ENCODE data around the gene MYRFL.

DNA sequence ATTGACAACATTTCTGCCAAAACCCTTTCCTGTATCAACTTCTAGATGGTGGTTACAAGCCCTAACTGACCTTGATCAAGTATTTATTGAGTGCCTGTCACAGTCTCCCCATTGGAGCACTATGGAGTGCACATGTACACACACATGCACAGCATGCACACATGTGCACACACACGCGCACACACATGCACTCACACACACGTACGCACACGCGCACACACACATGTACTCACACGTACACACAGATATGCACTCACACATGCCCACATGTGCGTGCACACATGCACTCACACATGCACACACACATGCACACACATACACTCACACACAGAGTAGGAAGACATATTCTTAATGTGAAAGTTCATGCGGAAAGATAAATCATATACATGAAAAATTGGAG lies 43.7 kb downstream of the MYRFL start:
- TF ChIP-seq POLR2A (IDR thresholded peaks at IDR 0.05): no peak
- TF ChIP-seq, protein P1, sequence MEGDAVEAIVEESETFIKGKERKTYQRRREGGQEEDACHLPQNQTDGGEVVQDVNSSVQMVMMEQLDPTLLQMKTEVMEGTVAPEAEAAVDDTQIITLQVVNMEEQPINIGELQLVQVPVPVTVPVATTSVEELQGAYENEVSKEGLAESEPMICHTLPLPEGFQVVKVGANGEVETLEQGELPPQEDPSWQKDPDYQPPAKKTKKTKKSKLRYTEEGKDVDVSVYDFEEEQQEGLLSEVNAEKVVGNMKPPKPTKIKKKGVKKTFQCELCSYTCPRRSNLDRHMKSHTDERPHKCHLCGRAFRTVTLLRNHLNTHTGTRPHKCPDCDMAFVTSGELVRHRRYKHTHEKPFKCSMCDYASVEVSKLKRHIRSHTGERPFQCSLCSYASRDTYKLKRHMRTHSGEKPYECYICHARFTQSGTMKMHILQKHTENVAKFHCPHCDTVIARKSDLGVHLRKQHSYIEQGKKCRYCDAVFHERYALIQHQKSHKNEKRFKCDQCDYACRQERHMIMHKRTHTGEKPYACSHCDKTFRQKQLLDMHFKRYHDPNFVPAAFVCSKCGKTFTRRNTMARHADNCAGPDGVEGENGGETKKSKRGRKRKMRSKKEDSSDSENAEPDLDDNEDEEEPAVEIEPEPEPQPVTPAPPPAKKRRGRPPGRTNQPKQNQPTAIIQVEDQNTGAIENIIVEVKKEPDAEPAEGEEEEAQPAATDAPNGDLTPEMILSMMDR (IDR thresholded peaks at IDR 0.05): no peak

All from breast epithelium (tissue), 3 donors.